Trophoblast cell (in vitro differentiated cells and primary cell): Measurements from ENCODE around the gene DKK3.
A peak's percentile ranks its signal among the peaks of the same experiment; 100 is the strongest.

Experiments used
- DNase-seq, 2 donors: peaks; one replicate each; pipeline ENCODE4 v3.0.0-alpha.2; 2016
- H2AFZ ChIP-seq: 2 replicates; pipeline ENCODE4 v1.6.1; 2013; ENCODE audit warnings: low read length, moderate library complexity, mild to moderate bottlenecking; ENCODE audit not compliant: insufficient read depth, poor library complexity
- H2AK5ac ChIP-seq: 2 replicates; pipeline ENCODE4 v1.6.1; 2013; ENCODE audit warnings: mild to moderate bottlenecking, low read length
- H2BK120ac ChIP-seq: 2 replicates; pipeline ENCODE4 v1.6.1; 2013; ENCODE audit warnings: low read length, mild to moderate bottlenecking, moderate library complexity; ENCODE audit not compliant: insufficient read depth, poor library complexity
- H2BK12ac ChIP-seq: 2 replicates; pipeline ENCODE4 v1.6.1; 2013; ENCODE audit warnings: mild to moderate bottlenecking, low read length, moderate library complexity
- H2BK5ac ChIP-seq: 2 replicates; pipeline ENCODE4 v1.6.1; 2013; ENCODE audit warnings: low read length, low read depth, moderate library complexity, mild to moderate bottlenecking; ENCODE audit not compliant: poor library complexity
- H3K14ac ChIP-seq: 2 replicates; pipeline ENCODE4 v1.6.1; 2013; ENCODE audit warnings: mild to moderate bottlenecking, low read length
- H3K18ac ChIP-seq: 2 replicates; pipeline ENCODE4 v1.6.1; 2013; ENCODE audit warnings: mild to moderate bottlenecking, low read length
- H3K23ac ChIP-seq: 2 replicates; pipeline ENCODE4 v1.6.1; 2013; ENCODE audit warnings: low read length
- H3K27ac ChIP-seq: 2 replicates; pipeline ENCODE4 v1.5.1; 2013; ENCODE audit warnings: low read depth, mild to moderate bottlenecking, inconsistent platforms, low read length, moderate library complexity
- H3K27me3 ChIP-seq: 2 replicates; pipeline ENCODE4 v1.6.1; 2013; ENCODE audit warnings: inconsistent platforms, mild to moderate bottlenecking, low read length, moderate library complexity; ENCODE audit not compliant: insufficient read depth
- H3K36me3 ChIP-seq, 2 experiments: 1 replicate in 1 of 2; 2 replicates in 1 of 2; pipeline ENCODE4 v1.6.1; 2013; ENCODE audit warnings: low read length in 2 of 2, mild to moderate bottlenecking in 2 of 2, moderate library complexity in 1 of 2; ENCODE audit not compliant: insufficient read depth in 2 of 2, control insufficient read depth in 1 of 2
- H3K4ac ChIP-seq: 2 replicates; pipeline ENCODE4 v1.6.1; 2013; ENCODE audit warnings: low read depth, mild to moderate bottlenecking, low read length, moderate library complexity
- H3K4me1 ChIP-seq, 2 experiments: 1 replicate in 1 of 2; 2 replicates in 1 of 2; pipeline ENCODE4 v1.6.1; 2013; ENCODE audit warnings: low read length in 2 of 2, mild to moderate bottlenecking in 2 of 2, moderate library complexity in 1 of 2; ENCODE audit not compliant: insufficient read depth in 2 of 2, control insufficient read depth in 1 of 2
- H3K4me2 ChIP-seq: 2 replicates; pipeline ENCODE4 v1.6.1; 2013; ENCODE audit warnings: inconsistent platforms, mild to moderate bottlenecking, low read length, moderate library complexity
- H3K4me3 ChIP-seq: 2 replicates; pipeline ENCODE4 v1.5.1; 2013; ENCODE audit warnings: mild to moderate bottlenecking, low read depth, low read length, inconsistent platforms
- H3K79me1 ChIP-seq: one replicate; pipeline ENCODE4 v1.6.1; 2013; ENCODE audit warnings: low read length
- H3K79me2 ChIP-seq: 2 replicates; pipeline ENCODE4 v1.6.1; 2013; ENCODE audit warnings: low read length, mild to moderate bottlenecking; ENCODE audit not compliant: control insufficient read depth, insufficient read depth, poor library complexity
- H3K9ac ChIP-seq: 2 replicates; pipeline ENCODE4 v1.6.1; 2013; ENCODE audit warnings: mild to moderate bottlenecking, low read length
- H3K9me3 ChIP-seq: 2 replicates; pipeline ENCODE4 v1.6.1; 2013; ENCODE audit warnings: low read depth, mild to moderate bottlenecking, control low read depth, inconsistent platforms, low read length; ENCODE audit not compliant: insufficient read depth
- H4K12ac ChIP-seq: 2 replicates; pipeline ENCODE4 v1.6.1; 2013; ENCODE audit warnings: low read depth, mild to moderate bottlenecking, low read length, moderate library complexity
- H4K8ac ChIP-seq: 2 replicates; pipeline ENCODE4 v1.6.1; 2013; ENCODE audit warnings: low read depth, mild to moderate bottlenecking, low read length, moderate library complexity
- H4K91ac ChIP-seq: one replicate; pipeline ENCODE4 v1.6.1; 2013; ENCODE audit warnings: low read depth, mild to moderate bottlenecking, low read length, moderate library complexity
- WGBS: extraction: QIAGEN DNeasy Blood & Tissue Kit; methylation state at CpG from one replicate; pipeline ENCODE4 v1.1.7; 2013; ENCODE audit warnings: missing lambda C conversion rate; ENCODE audit not compliant: insufficient read length, insufficient coverage; ENCODE audit errors: extremely low coverage; 5-methylcytosine and 5-hydroxymethylcytosine counted together

DKK3 gene

DNA sequence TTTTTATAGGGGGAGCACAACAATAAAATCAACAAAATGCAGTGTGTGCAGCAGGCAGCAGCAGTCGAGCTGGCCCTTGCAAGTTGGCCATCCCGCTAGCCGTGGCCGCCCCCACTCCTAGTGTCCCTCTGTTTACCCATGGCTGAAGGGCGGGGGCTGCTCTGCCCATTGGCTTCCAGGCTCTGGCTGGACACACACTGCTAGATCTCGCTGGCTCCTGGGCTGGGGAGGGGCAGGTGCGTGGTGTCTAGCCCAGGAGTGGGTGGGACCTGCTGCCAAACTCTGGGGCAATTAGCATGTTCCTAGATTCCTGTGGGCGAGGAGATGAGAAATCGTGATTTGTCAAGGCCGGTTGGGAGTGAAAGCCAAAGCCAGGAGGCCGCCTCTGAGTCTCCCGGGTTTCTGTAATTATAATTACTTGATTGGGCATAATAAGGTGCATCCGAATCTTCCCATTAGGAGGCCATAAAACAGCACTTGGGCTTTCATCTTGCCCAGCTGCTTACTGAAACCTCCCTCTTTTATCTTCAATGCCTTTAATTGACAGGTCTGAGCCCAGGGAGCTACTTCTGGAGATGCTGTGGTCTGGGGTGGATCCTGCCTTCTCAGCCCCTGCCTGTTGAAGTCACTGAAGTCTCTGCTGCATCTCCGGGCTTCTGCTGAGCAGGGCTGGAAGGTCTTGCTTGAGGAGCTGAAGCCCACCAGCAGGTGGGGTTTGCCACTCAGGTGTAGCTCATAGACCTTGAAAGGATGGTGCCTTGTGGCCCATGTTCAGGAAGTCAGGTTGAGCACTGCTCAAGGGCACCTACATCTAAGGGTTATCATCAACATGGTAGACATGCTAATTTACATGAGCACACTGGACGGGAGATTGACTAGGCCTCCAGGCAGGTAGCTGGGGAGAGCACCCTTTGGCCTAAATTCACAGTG is 44.5 kb upstream of the DKK3 start:
- Histone ChIP-seq H3K9ac (no peak overlapping the region), H2BK120ac (no peak overlapping the region), H3K27me3 (no peaks in the 10 kb centered on the region), H3K9me3 (peaks cover 2% of the 10 kb centered on the region), H3K4me3 (no peak overlapping the region), H3K27ac (no peak overlapping the region), H4K8ac (no peak overlapping the region), H3K4me2 (no peak overlapping the region), H3K36me3 (no peaks in the 10 kb centered on the region), H3K14ac (no peak overlapping the region), H2BK5ac (no peak overlapping the region), H3K79me2 (no peaks in the 10 kb centered on the region), H4K91ac (no peak overlapping the region), H3K4me1 (peaks cover 8 to 9% of the 10 kb centered on the region in 2 experiments), H4K12ac (no peak overlapping the region), H2BK12ac (no peak overlapping the region), H2AFZ (no peak overlapping the region), H2AK5ac (no peak overlapping the region), H3K18ac (no peak overlapping the region), H3K79me1 (peaks cover 7% of the 10 kb centered on the region), H3K23ac (no peak overlapping the region), H3K4ac (no peak overlapping the region)
- DNase-seq, result no peak
- WGBS, result no CpG with 5 or more reads among the region's 15 CpGs

DNA sequence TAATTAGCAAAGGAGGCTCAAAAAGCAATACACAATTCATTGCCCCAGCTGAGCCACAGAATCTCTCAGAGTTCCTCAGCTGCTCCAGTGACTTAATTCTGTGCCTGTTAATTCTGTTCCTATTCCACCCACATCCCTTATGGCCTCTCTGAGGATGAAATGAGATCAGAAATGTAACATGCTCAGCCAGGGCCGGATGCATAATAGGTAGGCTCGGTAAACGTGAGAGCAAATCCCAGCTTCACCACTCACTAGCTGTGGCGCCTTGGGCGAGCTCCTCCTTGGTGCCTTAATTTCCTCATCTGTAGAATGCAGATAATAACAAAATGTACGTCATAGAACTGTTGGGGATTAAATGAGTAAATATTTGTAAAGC is 42.8 kb upstream of the DKK3 start:
- Histone ChIP-seq H4K91ac (no peak overlapping the region), H3K4me1 (peaks cover 8 to 12% of the 10 kb centered on the region in 2 experiments), H3K14ac (no peak overlapping the region), H3K4ac (no peak overlapping the region), H3K79me2 (no peaks in the 10 kb centered on the region), H2BK5ac (no peak overlapping the region), H4K12ac (no peak overlapping the region), H2BK120ac (no peak overlapping the region), H2BK12ac (no peak overlapping the region), H2AK5ac (no peak overlapping the region), H3K79me1 (peaks cover 12% of the 10 kb centered on the region), H3K27me3 (no peaks in the 10 kb centered on the region), H4K8ac (no peak overlapping the region), H3K27ac (no peak overlapping the region), H3K9me3 (peaks cover 2% of the 10 kb centered on the region), H3K9ac (no peak overlapping the region), H3K4me2 (no peak overlapping the region), H3K4me3 (no peak overlapping the region), H2AFZ (no peak overlapping the region), H3K18ac (no peak overlapping the region), H3K23ac (no peak overlapping the region), H3K36me3 (no peaks in the 10 kb centered on the region)
- no CpG with 5 or more reads among the region's 6 CpGs for WGBS
- no peak for DNase-seq

GRCh38 chr11:12050470-12051286 is 42.3 kb upstream of the DKK3 start:
- Histone ChIP-seq H3K9ac (no peak overlapping the region), H2AFZ (no peak overlapping the region), H3K4ac (no peak overlapping the region), H3K79me1 (peaks cover 12% of the 10 kb centered on the region), H2BK5ac (no peak overlapping the region), H2BK120ac (no peak overlapping the region), H3K79me2 (no peaks in the 10 kb centered on the region), H3K9me3 (peaks cover 2% of the 10 kb centered on the region), H3K27me3 (no peaks in the 10 kb centered on the region), H4K91ac (no peak overlapping the region), H2AK5ac (no peak overlapping the region), H3K23ac (no peak overlapping the region), H3K36me3 (no peaks in the 10 kb centered on the region), H2BK12ac (no peak overlapping the region), H3K4me2 (no peak overlapping the region), H3K27ac (no peak overlapping the region), H3K14ac (no peak overlapping the region), H3K4me1 (peaks cover 8 to 12% of the 10 kb centered on the region in 2 experiments), H3K4me3 (no peak overlapping the region), H3K18ac (no peak overlapping the region), H4K12ac (no peak overlapping the region), H4K8ac (no peak overlapping the region)
- no peak for DNase-seq
- no CpG with 5 or more reads among the region's 10 CpGs for WGBS

DNA sequence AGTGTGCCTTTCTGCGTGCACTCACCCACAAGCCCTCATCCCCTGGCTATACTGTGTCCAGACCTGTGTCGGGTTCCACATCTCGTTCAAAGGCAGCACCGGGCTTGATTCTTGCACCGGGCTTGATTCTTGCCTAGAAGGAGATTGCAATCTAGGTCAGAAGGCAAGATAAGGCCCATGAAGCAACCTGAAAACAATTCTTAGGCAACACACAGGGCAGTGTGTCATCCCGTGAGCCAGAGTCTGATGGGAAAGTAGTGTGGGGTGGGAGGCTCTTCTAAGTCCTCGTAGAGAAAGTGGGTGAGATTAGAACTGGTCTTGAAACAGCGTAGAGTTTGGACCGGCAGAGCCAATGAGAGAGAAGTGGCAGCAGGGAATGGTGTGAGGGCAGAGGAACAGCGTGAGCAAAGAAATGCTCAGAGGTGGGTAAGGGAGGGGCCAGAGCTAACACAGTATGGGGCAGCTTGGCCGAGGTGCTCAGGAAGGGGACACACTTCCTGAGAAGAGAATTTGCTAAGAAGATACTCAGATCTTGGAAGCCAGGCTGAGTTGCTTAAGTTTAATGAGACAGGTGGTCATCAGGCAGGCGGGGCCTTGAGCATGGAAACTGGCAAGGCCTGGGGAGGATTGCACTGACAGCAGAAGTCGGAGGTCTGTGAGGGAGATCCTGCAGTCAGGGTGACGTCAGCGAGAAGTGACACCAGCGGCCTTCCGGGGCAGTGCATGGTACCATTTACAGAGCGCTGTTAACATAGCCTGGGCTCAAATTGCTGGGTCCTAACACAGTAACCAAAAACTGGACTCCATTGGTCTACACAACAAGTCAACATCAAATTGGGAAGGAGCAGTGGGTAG is 40.7 kb upstream of the DKK3 start:
- no peak overlapping the region for H3K4me2 ChIP-seq
- H3K79me2 ChIP-seq, result no peaks in the 10 kb centered on the region
- H3K4me1 ChIP-seq, result peaks cover 15 to 20% of the 10 kb centered on the region in 2 experiments
- H3K14ac ChIP-seq, result peak overlapping the region; percentile 23
- peak overlapping the region; percentile 62 for H2BK120ac ChIP-seq
- no peak overlapping the region for H3K23ac ChIP-seq
- H3K9ac ChIP-seq, result no peak overlapping the region
- H3K4ac ChIP-seq, result no peak overlapping the region
- H3K9me3 ChIP-seq, result peaks cover 2% of the 10 kb centered on the region
- WGBS, result no CpG with 5 or more reads among the region's 18 CpGs
- H3K36me3 ChIP-seq, result no peaks in the 10 kb centered on the region
- peak overlapping the region; percentile 63 for H2AK5ac ChIP-seq
- peak; percentile 94 to 97 for DNase-seq
- peak overlapping the region; percentile 18 for H2BK5ac ChIP-seq
- H4K8ac ChIP-seq, result peak overlapping the region; percentile 5
- no peak overlapping the region for H2AFZ ChIP-seq
- peak overlapping the region; percentile 68 for H2BK12ac ChIP-seq
- peaks cover 20% of the 10 kb centered on the region for H3K79me1 ChIP-seq
- no peak overlapping the region for H3K4me3 ChIP-seq
- peak overlapping the region; percentile 30 for H3K18ac ChIP-seq
- H3K27ac ChIP-seq, result peak overlapping the region; percentile 36
- no peaks in the 10 kb centered on the region for H3K27me3 ChIP-seq
- peak overlapping the region; percentile 71 for H4K91ac ChIP-seq
- H4K12ac ChIP-seq, result no peak overlapping the region
